GM18951 (cell line): ENCODE measurements around the gene TBCE.
"Not testable (repeated sequence)": the region's sequence is repeated elsewhere in the genome, so short reads cannot be mapped to it uniquely, and the experiment has no call there.

Source experiments
- POLR2A ChIP-seq: IDR thresholded peaks from 4 replicates; pipeline ENCODE4 v1.6.1; 2011; ENCODE audit warnings: mild to moderate bottlenecking; ENCODE audit not compliant: insufficient read length, insufficient read depth; ENCODE audit errors: extremely low read depth
- in situ Hi-C: fragments of 300-500 bp; cut with MboI; formaldehyde crosslinking; loops from one replicate; pipeline ENCODE4 v1.12.0; 2022; ENCODE audit warnings: low sequenced_read_pairs, mixed read lengths, inconsistent platforms; ENCODE audit not compliant: unreplicated experiment

The TBCE gene

GRCh38 chr1:235460770-235461169, 93.5 kb downstream of the TBCE start:
- no peak for TF ChIP-seq POLR2A
- in situ Hi-C loops, result no loop called here

GRCh38 chr1:235461954-235462353, 94.7 kb downstream of the TBCE start:
- TF ChIP-seq POLR2A, result no peak
- in situ Hi-C loops, result no loop called here

DNA sequence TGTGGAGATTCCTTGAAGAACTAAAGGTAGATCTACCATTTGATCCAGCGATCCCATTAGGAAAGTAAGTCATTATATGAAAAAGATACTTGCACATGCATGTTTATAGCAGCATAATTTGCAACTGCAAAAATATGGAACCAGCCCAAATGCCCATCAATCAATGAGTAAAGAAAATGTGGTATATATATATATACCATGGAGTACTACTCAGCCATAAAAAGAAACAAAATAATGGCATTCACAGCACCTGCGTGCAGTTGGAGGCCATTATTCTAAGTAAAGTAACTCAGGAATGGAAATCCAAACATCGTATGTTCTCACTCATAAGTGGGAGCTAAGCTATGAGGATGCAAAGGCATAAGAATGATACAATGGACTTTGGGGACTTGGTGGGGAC, 95.6 kb downstream of the TBCE start:
- in situ Hi-C loops, result not testable (repeated sequence)

DNA sequence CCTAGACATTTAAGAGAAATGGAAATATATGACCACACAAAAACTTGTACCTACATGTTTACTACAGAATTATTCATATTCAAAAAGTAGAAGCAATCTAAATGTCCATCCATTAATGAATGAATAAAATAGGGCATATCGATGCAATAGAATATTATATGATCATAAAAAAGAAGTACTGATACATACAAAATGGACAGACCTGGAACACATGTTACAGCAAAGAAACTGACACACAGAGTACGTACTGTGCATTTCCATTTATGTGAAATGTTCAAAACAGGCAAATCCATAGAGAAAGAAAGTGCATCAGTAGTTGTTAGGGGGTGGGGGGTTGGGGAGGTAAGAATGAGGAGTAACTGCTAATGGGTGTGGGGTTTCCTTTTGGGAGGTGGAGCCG, 97.8 kb downstream of the TBCE start:
- in situ Hi-C loops, result no loop called here
- TF ChIP-seq POLR2A, result no peak

GRCh38 chr1:235468004-235468403, 100.8 kb downstream of the TBCE start:
- no peak for TF ChIP-seq POLR2A
- in situ Hi-C loops, result no loop called here

DNA sequence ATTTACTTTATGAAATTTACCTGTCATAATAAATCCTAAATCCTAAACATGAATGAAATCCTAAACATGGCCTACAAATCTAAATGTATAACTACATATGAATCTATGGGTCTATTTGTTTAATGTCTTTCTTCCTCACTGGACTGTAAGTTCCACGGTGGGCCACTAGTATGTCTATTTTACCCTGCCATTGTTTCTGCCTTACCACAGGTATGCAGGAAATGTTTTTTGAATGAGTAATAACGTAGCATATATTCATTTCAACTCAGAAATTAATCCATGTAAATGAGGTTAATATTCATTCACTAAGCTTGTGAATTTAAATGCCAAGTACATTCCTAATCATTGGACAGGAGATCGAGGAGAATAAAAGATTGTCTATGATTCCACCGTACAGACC, 101.7 kb downstream of the TBCE start:
- in situ Hi-C loops, result no loop called here

GRCh38 chr1:235469897-235470296, 102.7 kb downstream of the TBCE start:
- in situ Hi-C loops, result not testable (repeated sequence)

More for the DNA sequence above, 101.7 kb downstream of the TBCE start:
- no peak for TF ChIP-seq POLR2A

- no peak for TF ChIP-seq POLR2A
- in situ Hi-C loops, result no loop called here
Observed at GRCh38 chr1:235470741-235471439, 103.7 kb downstream of the TBCE start.

DNA sequence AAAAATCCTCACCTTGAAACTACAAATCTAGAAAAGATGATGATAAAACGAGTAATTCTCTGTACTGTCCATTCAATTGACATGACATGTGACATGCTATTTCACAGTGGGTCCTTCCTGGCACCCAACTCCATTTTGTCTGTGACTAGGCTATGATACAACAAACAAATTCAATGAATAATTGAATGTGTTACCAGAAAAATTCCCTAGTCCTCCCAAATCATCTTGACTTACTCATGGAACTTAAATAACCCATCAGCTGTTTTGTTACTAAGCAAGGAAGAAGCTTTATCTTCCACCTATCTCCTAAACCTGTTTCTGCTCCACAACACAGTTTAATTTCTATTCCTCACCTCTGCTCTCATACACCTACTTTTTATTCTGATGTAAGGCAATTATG, 106.6 kb downstream of the TBCE start:
- in situ Hi-C loops, result no loop called here

DNA sequence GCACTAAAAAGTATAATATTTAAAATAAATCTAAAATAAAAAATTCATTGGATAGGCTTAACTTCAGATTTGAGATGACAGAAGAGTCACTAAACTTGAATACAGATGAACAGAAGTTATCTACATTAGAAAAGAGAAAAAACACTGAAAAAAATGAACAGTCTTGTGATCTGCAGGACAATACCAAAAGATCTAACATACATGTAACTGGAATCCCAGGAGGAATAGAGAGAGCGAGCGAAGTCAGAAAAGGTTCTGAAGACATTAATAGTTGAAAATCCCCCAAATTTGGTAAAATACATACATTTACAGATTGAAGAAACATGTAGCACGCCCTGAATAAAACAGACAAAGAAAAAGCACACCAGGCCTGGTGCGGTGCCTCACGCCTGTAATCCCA, 115.9 kb downstream of the TBCE start:
- in situ Hi-C loops, result no loop called here
- TF ChIP-seq POLR2A, result no peak

More for the DNA sequence above, 106.6 kb downstream of the TBCE start:
- TF ChIP-seq POLR2A, result no peak

DNA sequence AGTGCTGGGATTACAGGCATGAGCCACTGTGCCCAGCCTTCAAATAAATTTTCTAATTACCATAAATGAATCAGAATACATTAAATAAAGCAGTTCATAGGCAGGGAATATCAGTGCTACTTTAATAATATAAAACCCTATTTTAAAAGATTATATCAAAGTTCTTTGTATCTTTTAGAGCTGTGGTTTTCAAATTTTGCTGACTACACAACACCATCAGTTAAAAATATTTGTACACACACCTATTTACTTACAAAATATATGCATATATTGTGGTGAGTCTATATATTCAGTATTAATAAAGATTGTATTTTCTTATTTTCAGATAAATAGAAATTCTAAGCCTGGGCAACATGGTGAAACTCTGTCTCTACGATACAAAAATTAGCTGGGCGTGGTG, 118.3 kb downstream of the TBCE start:
- no peak for TF ChIP-seq POLR2A
- in situ Hi-C loops, result no loop called here

GRCh38 chr1:235486321-235486720, 119.1 kb downstream of the TBCE start:
- in situ Hi-C loops, result no loop called here
- no peak for TF ChIP-seq POLR2A

DNA sequence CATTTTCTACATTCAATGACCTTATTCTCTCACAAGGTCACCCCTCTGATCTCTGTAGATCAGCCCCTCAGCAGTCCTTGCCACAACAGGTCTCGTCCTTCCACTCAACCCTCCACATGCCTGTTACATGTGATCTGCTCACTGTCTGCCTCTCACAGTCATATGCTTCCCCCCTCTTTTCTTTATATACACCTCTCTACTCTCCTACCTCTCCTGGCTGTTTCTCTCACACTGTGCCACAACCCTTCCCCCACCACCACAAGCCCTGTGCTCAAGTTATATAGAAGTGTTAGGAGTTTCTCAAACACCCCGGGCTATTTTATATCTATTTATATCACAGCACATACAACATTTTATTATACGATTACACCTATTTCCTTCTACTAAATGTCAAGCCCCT, 124.4 kb downstream of the TBCE start:
- in situ Hi-C loops, result no loop called here
- TF ChIP-seq POLR2A, result no peak

DNA sequence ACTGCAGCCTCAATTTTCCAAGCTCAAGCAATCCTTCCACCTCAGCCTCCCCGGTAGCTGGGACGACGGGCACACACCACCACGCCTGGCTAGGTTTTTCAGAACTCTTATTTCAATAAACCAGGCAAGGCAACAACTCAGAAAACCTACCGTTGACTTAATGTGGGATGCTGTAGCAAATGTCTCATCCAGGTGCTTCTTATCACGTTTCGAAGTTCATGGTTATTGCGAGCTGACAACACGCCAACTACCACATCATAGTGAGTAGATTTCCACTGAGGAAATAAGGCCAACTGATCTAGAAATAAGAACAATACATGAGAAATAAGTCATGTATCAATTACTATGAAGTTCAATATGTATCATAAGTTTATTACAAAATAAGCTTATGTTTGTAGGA, 127.3 kb downstream of the TBCE start:
- in situ Hi-C loops, result no loop called here
- TF ChIP-seq POLR2A, result no peak

DNA sequence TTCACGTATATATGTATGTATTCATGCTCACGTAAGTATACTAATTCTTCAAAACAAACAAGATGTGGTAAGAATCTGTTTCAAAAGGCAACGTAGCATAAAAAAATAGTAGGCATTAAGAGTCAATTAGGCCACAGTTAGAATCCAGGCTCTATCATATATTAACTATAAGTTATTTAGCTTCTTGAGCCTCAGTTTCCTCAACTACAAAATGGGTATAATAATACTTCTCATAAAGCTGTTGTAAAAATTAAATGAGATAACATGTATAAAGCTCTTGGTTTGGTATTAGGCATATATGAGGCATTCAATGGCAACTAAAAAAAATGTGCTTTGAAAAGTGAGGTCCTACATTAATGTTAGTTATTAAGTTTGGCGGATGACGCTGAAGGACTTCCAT, 127.8 kb downstream of the TBCE start:
- in situ Hi-C loops, result no loop called here
- TF ChIP-seq POLR2A, result no peak
